ENCODE measurements around the gene PKHD1.

DNA sequence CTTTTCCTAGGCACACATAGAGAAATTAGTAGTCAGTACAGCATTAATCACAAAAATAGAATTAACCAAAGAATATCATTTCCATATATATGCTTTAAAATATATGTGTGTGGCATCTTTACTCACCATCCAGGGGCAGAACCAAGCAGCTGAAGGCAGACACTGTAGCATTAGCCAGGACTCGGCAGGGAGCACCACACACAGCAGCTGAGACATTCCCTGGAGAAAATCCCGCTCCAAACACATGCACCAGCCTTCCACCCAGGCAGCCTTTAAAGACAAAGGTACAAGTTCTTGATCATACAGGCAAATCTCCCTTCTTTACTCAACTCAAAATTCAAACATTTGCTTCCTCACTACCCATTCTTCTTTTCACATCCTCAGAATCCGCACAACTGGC lies 64.7 kb downstream of the PKHD1 start:
- no peak for TF ChIP-seq CTCF (IDR thresholded peaks at IDR 0.05; ENCODE audit: insufficient read depth, low read length)
- TF ChIP-seq, protein P1, sequence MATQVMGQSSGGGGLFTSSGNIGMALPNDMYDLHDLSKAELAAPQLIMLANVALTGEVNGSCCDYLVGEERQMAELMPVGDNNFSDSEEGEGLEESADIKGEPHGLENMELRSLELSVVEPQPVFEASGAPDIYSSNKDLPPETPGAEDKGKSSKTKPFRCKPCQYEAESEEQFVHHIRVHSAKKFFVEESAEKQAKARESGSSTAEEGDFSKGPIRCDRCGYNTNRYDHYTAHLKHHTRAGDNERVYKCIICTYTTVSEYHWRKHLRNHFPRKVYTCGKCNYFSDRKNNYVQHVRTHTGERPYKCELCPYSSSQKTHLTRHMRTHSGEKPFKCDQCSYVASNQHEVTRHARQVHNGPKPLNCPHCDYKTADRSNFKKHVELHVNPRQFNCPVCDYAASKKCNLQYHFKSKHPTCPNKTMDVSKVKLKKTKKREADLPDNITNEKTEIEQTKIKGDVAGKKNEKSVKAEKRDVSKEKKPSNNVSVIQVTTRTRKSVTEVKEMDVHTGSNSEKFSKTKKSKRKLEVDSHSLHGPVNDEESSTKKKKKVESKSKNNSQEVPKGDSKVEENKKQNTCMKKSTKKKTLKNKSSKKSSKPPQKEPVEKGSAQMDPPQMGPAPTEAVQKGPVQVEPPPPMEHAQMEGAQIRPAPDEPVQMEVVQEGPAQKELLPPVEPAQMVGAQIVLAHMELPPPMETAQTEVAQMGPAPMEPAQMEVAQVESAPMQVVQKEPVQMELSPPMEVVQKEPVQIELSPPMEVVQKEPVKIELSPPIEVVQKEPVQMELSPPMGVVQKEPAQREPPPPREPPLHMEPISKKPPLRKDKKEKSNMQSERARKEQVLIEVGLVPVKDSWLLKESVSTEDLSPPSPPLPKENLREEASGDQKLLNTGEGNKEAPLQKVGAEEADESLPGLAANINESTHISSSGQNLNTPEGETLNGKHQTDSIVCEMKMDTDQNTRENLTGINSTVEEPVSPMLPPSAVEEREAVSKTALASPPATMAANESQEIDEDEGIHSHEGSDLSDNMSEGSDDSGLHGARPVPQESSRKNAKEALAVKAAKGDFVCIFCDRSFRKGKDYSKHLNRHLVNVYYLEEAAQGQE (IDR thresholded peaks at IDR 0.05; ENCODE audit: insufficient replicate concordance, low read depth), result no peak

All from HL-60 (cell line).